ENCODE data around the gene HTRA3.
A peak's percentile ranks its signal among the peaks of the same experiment; 100 is the strongest.

Gene HTRA3

DNA sequence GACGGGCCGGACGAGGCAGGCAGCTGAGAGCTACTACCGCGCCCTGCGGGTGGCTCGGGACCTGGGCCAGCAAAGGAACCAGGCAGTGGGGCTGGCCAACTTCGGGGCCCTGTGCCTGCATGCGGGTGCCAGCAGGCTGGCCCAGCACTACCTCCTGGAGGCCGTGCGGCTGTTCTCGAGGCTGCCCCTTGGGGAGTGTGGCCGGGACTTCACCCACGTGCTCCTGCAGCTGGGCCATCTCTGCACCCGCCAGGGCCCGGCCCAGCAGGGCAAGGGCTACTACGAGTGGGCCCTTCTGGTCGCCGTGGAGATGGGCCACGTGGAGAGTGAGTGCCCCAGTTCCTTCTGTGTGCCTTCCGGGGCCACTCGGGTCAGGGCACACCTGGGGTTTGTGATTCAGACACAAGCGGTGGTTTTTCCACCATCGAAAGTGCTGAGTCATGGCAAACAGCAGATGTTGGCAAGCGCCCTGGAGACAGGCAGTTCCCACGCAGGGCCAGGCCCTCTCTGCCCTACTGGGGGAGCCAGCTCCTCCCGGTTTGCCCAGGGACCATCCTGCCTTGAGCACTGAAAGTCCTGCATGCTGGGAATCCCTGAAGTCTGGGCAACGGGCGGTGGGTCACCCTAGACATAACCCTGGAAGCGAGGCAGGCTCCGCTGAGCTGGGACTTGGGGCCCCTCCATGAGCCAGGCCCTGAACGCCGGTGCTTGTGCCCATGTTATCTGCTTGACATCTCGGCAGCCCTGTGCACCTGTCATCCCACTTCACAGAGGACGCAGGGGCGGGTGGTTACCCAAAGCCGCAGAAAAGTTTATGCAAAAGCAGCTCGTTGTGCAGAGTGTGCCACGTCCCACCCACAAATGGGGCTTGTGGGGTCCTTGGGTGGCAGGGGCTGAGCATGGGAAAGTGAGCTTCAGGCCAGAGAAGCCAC lies 41.0 kb upstream of the HTRA3 start:
- in situ Hi-C loops (cut with MboI; ENCODE audit: low sequenced_read_pairs, unreplicated experiment) = no loop called here
- TF ChIP-seq CTCF (IDR thresholded peaks at IDR 0.05; ENCODE audit: borderline replicate concordance, control extremely low read depth, extremely low read depth, insufficient read depth, missing control alignments) = no peak
- peak; percentile 73 for DNase-seq (ENCODE audit: low spot score)

GRCh38 chr4:8229331-8229975 lies 40.1 kb upstream of the HTRA3 start:
- no peak for DNase-seq (ENCODE audit: low spot score)
- no peak for TF ChIP-seq CTCF (IDR thresholded peaks at IDR 0.05; ENCODE audit: borderline replicate concordance, control extremely low read depth, extremely low read depth, insufficient read depth, missing control alignments)
- in situ Hi-C loops (cut with MboI; ENCODE audit: low sequenced_read_pairs, unreplicated experiment) = no loop called here

- in situ Hi-C loops (cut with MboI; ENCODE audit: low sequenced_read_pairs, unreplicated experiment) = no loop called here
- DNase-seq (ENCODE audit: low spot score) = no peak
- TF ChIP-seq CTCF (IDR thresholded peaks at IDR 0.05; ENCODE audit: borderline replicate concordance, control extremely low read depth, extremely low read depth, insufficient read depth, missing control alignments) = no peak
Observed at GRCh38 chr4:8230033-8230432, 39.5 kb upstream of the HTRA3 start.

DNA sequence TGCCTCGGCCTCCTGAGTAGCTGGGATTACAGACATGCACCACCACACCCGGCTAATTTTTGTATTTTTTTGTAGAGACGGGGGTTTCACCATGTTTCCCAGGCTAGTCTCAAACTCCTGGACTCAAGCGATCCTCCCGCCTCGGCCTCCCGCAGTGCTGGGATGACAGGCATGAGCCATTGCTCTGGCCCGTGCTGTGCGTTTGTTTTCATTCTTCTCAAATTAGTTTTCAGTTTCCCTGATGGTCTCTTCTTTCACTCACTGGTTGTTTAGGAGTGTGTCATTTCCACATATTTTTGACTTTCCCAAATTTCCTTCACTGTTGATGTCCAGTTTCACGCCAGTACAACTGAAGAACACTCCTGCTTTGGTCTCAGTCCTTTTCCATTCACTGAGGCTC lies 38.7 kb upstream of the HTRA3 start:
- TF ChIP-seq CTCF (IDR thresholded peaks at IDR 0.05; ENCODE audit: borderline replicate concordance, control extremely low read depth, extremely low read depth, insufficient read depth, missing control alignments) = no peak
- in situ Hi-C loops (cut with MboI; ENCODE audit: low sequenced_read_pairs, unreplicated experiment) = no loop called here
- DNase-seq (ENCODE audit: low spot score) = no peak

DNA sequence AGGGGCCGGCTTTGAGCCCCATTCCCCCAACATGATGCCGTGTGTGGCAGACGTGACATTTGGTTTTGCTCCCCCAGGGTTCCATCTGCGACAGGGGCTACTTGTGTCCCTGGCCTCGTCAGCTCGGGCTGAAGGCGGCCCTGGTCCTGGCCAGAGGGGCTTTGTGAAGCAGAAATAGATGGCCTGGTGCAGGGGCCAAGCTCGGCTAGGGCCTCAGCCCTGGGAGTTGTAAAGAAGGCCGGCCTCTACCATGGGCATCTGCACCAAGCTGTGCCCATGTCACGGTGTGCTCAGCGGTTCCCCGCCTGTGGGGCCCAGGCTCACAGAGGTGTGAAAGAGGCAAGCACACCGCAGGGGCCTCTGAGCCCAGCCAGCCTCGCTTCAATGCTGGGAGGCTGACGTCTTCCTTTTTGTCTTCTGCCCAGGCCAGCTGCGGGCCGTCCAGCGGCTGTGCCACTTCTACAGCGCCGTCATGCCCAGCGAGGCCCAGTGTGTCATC lies 38.0 kb upstream of the HTRA3 start:
- in situ Hi-C loops (cut with MboI; ENCODE audit: low sequenced_read_pairs, unreplicated experiment) = no loop called here
- no peak for DNase-seq (ENCODE audit: low spot score)
- TF ChIP-seq CTCF (IDR thresholded peaks at IDR 0.05; ENCODE audit: borderline replicate concordance, control extremely low read depth, extremely low read depth, insufficient read depth, missing control alignments) = no peak

DNA sequence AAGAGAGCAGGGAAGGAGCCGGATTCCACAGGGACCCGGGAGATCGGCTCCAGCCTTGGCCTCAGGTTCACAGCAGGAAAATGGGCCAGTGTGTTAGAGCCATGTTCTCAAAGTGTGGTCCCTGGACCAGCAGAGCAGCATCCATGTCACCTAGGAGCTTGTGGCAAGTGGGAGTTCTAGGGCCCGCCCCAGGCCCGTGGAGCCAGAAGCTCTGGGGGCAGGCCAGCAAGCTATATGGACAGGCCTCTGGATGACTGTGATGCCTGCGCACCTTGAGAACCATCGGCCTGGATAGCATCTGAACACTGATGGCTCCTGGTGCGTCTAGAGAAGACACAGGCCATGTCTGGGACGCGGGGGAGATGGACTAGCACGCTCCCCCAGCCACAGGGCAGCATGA lies 36.8 kb upstream of the HTRA3 start:
- in situ Hi-C loops (cut with MboI; ENCODE audit: low sequenced_read_pairs, unreplicated experiment) = no loop called here
- TF ChIP-seq CTCF (IDR thresholded peaks at IDR 0.05; ENCODE audit: borderline replicate concordance, control extremely low read depth, extremely low read depth, insufficient read depth, missing control alignments) = no peak
- DNase-seq (ENCODE audit: low spot score) = no peak

Data from GM13976 (cell line).